OCI-LY3 (cell line): ENCODE data around the gene LRP1-AS.

Experiments
- H2AFZ ChIP-seq: fragments of 200-600, 300-600 bp; shearing (Covaris generic); 2 replicates; pipeline ENCODE4 v1.6.0; 2014; ENCODE audit warnings: antibody characterized with exemption, low read depth, low read length
- H3K27ac ChIP-seq: fragments of 200-600, 300-600 bp; sonication (generic); 2 replicates; pipeline ENCODE4 v1.5.1; 2014; ENCODE audit warnings: mild to moderate bottlenecking, low read length, moderate library complexity, mixed read lengths
- H3K27me3 ChIP-seq: fragments of 200-600, 300-600 bp; sonication (generic); 2 replicates; pipeline ENCODE4 v1.6.1; 2014; ENCODE audit warnings: low read depth, low read length, mixed read lengths
- H3K36me3 ChIP-seq: fragments of 200-600, 300-600 bp; sonication (generic); replicated peaks from 2 replicates; pipeline ENCODE3; 2014; ENCODE audit warnings: low read depth, low read length, mixed read lengths
- H3K4me1 ChIP-seq: fragments of 300-600, 200-600 bp; sonication (generic); 2 replicates; pipeline ENCODE4 v1.6.1; 2014; ENCODE audit warnings: low read length, mixed read lengths
- H3K4me2 ChIP-seq: fragments of 200-600, 300-600 bp; sonication (generic); 2 replicates; pipeline ENCODE4 v1.6.1; 2014; ENCODE audit warnings: low read length, mixed read lengths
- H3K4me3 ChIP-seq: fragments of 300-600, 200-600 bp; sonication (generic); 2 replicates; pipeline ENCODE4 v1.5.1; 2014; ENCODE audit warnings: antibody characterized with exemption, mild to moderate bottlenecking, low read length, moderate library complexity
- H3K79me2 ChIP-seq: fragments of 300-600, 200-600 bp; shearing (Covaris generic); 2 replicates; pipeline ENCODE4 v1.6.1; 2014; ENCODE audit warnings: mild to moderate bottlenecking, low read length, mixed read lengths
- H3K9ac ChIP-seq: fragments of 300-600, 200-600 bp; shearing (Covaris generic); 2 replicates; pipeline ENCODE4 v1.6.0; 2014; ENCODE audit warnings: mild to moderate bottlenecking, low read length, moderate library complexity
- H3K9me3 ChIP-seq: fragments of 200-600, 300-600 bp; shearing (Covaris generic); 2 replicates; pipeline ENCODE4 v1.6.1; 2014; ENCODE audit warnings: low read length, mixed read lengths; ENCODE audit not compliant: insufficient read depth
- H4K20me1 ChIP-seq: fragments of 200-600, 300-600 bp; sonication (generic); 2 replicates; pipeline ENCODE4 v1.6.1; 2016; ENCODE audit warnings: low read length, mixed read lengths; ENCODE audit not compliant: insufficient read depth
- CTCF ChIP-seq: fragments of 200-600, 300-600 bp; sonication (generic); IDR thresholded peaks from 2 replicates; pipeline ENCODE4 v1.5.1; 2014; ENCODE audit warnings: antibody characterized with exemption, low read length, low read depth
- EZH2phosphoT487 ChIP-seq: fragments of 200-600 bp; shearing (Covaris generic); IDR thresholded peaks from 2 replicates; pipeline ENCODE4 v1.6.1; 2018; ENCODE audit warnings: antibody characterized with exemption, mixed run types, low read depth

Gene LRP1-AS

DNA sequence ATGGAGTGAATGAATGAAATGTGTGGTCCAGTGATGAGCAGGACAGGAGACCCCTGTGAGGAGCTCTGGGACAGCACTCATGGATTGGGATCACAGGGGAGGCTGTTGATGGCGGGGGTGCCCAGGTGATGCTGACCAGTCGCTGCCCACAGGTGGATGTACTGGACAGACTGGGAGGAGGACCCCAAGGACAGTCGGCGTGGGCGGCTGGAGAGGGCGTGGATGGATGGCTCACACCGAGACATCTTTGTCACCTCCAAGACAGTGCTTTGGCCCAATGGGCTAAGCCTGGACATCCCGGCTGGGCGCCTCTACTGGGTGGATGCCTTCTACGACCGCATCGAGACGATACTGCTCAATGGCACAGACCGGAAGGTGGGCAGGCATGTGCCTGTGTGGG, 13.3 kb upstream of the LRP1-AS start:
- Histone ChIP-seq H3K36me3 (no peaks in the 10 kb centered on the region), H4K20me1 (no peaks in the 10 kb centered on the region), H3K4me3 (no peak overlapping the region), H2AFZ (no peak overlapping the region), H3K27ac (no peak overlapping the region), H3K4me2 (no peak overlapping the region), H3K79me2 (no peaks in the 10 kb centered on the region), H3K4me1 (peaks cover 18% of the 10 kb centered on the region), H3K27me3 (no peaks in the 10 kb centered on the region), H3K9ac (no peak overlapping the region), H3K9me3 (no peaks in the 10 kb centered on the region)
- no peak for TF ChIP-seq EZH2phosphoT487
- no peak for TF ChIP-seq CTCF

GRCh38 chr12:57160040-57160439, 12.6 kb upstream of the LRP1-AS start:
- Histone ChIP-seq H3K9me3 (no peaks in the 10 kb centered on the region), H3K27me3 (no peaks in the 10 kb centered on the region), H3K4me3 (no peak overlapping the region), H3K4me1 (peaks cover 22% of the 10 kb centered on the region), H3K4me2 (no peak overlapping the region), H2AFZ (no peak overlapping the region), H3K27ac (no peak overlapping the region), H3K36me3 (no peaks in the 10 kb centered on the region), H3K79me2 (no peaks in the 10 kb centered on the region), H3K9ac (no peak overlapping the region), H4K20me1 (no peaks in the 10 kb centered on the region)
- TF ChIP-seq CTCF = no peak
- TF ChIP-seq EZH2phosphoT487 = no peak

DNA sequence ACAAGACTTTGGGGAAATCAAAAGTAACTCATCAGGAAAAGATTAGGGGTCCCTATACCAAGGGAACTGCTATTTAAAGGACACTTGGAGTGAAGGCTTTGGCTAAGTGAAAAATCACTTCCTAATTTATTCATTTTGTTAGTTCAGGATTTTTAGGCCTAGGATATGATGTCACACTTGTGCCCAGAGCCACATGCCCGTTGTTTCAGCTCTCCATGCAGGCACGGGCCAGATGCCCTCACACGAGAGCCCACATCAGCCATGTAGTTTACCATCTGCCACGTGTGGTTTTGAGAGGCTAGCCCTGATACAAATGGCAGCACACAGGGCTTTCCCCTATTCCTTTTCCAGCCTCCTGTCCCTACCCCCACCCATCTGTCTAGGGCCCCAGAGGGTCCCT, 11.9 kb upstream of the LRP1-AS start:
- Histone ChIP-seq H3K79me2 (no peaks in the 10 kb centered on the region), H4K20me1 (no peaks in the 10 kb centered on the region), H3K27me3 (no peaks in the 10 kb centered on the region), H2AFZ (no peak overlapping the region), H3K4me1 (peaks cover 30% of the 10 kb centered on the region), H3K9ac (no peak overlapping the region), H3K36me3 (no peaks in the 10 kb centered on the region), H3K4me2 (no peak overlapping the region), H3K9me3 (no peaks in the 10 kb centered on the region), H3K27ac (no peak overlapping the region), H3K4me3 (no peak overlapping the region)
- TF ChIP-seq EZH2phosphoT487 = no peak
- no peak for TF ChIP-seq CTCF

DNA sequence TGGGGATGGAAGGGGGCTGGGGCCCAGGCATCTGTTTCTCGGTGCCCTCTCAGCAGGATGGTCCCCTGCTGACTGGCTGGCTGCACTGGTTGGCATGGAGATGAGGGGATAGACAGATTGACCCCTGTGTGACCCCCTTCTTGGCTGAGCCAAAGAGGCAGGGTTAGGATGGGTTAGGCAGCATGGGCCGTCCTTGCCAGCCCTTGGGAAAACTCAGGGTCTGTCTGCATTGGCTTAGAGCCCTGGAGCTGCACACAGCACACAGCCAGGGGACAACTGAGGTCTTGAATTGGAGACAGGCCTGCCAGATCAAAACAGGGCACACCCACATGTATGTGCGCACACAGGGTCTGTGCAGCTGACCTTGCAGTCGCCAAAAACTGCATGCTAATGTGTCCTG, 11.2 kb upstream of the LRP1-AS start:
- H2AFZ ChIP-seq = no peak overlapping the region
- H3K9me3 ChIP-seq = no peaks in the 10 kb centered on the region
- H3K4me3 ChIP-seq = no peak overlapping the region
- H3K9ac ChIP-seq = no peak overlapping the region
- TF ChIP-seq EZH2phosphoT487 (no peak), CTCF (no peak)
- no peak overlapping the region for H3K27ac ChIP-seq
- H3K4me2 ChIP-seq = no peak overlapping the region
- H3K36me3 ChIP-seq = no peaks in the 10 kb centered on the region
- no peaks in the 10 kb centered on the region for H4K20me1 ChIP-seq
- H3K4me1 ChIP-seq = peaks cover 33% of the 10 kb centered on the region
- H3K79me2 ChIP-seq = no peaks in the 10 kb centered on the region
- H3K27me3 ChIP-seq = no peaks in the 10 kb centered on the region
